Lung microvascular endothelial cell (primary cell): ENCODE data around the gene RFX8. TPM values are rescaled to one million over a fixed set of nuclear protein-coding genes. Genes with fewer than 3 reads are reported as not detected.
"Not testable (repeated sequence)": the region's sequence is repeated elsewhere in the genome, so short reads cannot be mapped to it uniquely, and the experiment has no call there.

Experiments
- DNase-seq, 2 donors: peaks; one replicate each; pipeline versions ENCODE4 v3.0.0 to v3.0.0-alpha.2; 2010; ENCODE audit warnings: low read depth in 2 of 2
- total RNA-seq: library from RNA; depleted of rRNA; stranded (reverse); fragments of >200 nt; gene quantifications from 2 replicates; pipeline ENCODE4 v1.2.1, GENCODE V29; 2014

RFX8 gene
- total RNA-seq, 1 donor from 2014 or later: not detected

GRCh38 chr2:101442042-101442666 is 32.8 kb downstream of the RFX8 start:
- peak; percentile 37 for DNase-seq

DNA sequence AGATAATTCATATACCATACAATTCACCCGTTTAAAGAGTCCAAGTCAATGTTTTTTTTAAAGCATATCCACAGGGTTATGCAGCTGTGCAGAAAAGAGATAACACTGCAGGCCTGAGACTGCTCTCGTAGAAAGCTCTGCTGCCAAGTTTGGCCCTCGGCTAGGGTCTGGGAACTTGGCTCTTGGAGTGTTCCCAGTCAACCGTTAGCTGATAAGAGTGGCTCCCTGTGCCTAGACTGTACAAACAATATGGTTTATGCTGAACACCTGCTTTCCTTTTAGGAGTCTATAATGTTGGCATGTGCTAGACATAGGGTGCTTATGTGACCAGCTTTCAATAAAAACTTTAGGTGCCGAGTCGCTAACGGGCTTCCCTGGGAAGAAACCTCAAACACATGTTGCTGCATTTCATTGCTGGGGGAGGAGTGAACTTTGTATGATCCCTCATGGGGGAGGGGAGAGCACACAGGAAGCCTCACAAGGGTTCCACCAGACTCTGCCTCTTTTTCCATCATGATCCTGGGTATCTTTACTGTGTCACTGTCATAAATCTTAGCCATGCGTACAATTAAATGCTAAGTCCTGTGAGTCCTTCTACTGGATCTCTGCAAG is 34.7 kb downstream of the RFX8 start:
- DNase-seq: no peak

DNA sequence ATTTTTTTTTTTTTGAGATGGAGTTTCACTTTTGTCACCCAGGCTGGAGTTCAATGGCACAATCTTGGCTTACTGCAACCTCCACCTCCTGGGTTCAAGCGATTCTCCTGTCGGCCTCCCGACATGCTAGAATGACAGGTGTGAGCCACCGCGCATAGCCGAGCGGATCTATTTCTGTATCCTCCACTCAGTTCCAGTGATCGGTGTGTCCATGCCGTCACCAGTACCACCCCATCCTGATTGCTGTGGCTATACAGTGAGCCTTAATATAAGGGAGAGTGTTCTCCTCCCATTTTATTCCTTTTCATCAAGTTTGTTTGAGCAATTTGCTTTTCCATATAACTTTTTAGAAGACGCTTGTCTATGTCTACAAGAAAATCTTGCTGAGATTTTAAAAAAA is 35.2 kb downstream of the RFX8 start:
- DNase-seq: no peak

- DNase-seq: not testable (repeated sequence)
These were observed 36.4 kb downstream of the RFX8 start for GRCh38 chr2:101438555-101438954.

GRCh38 chr2:101435001-101435862 is 39.7 kb downstream of the RFX8 start:
- peak in 1 of 2 donors; percentile 34 for DNase-seq

GRCh38 chr2:101433465-101433864 is 41.4 kb downstream of the RFX8 start:
- DNase-seq: no peak

DNA sequence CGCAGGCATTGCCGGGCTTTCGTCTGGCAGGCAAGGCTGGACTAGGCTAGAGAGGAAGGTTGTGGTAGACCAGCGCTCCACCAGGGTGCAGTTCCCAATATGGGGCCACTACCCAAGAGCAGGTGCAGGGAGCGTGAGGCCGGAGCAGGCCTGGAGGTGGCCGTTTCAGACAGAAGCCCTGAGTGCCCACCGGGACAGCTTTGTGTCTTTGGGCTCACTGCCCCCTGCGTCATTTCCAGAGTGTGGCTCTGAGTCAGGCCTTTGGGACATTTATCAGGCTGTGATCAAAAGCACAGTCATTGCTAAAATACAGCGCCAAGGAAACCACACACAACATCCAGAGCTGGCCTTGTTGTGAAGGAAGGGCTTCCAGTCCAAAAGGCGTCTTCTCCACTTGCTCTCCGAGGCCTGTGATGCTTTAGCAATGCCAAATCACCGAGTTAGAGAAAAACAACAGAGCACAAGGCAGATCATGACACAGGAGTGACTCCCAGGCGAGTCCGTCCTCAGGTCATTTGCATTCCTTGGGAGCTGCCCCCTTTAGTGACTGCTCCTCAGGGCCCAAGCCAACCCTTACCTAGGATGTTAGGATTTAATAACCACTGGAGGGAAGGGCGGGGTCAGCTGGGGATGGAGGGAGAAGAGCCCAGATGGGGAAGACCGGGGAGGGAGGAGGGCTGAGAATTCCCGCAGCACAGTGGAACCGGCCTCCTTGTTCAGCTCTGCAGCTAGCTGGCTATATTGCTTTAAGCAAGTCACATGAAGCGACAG is 42.3 kb downstream of the RFX8 start:
- peak in 1 of 2 donors; percentile 37 for DNase-seq

GRCh38 chr2:101431486-101431885 is 43.4 kb downstream of the RFX8 start:
- no peak for DNase-seq

GRCh38 chr2:101430156-101430555 is 44.8 kb downstream of the RFX8 start:
- DNase-seq: no peak

GRCh38 chr2:101429453-101429852 is 45.5 kb downstream of the RFX8 start:
- no peak for DNase-seq

DNA sequence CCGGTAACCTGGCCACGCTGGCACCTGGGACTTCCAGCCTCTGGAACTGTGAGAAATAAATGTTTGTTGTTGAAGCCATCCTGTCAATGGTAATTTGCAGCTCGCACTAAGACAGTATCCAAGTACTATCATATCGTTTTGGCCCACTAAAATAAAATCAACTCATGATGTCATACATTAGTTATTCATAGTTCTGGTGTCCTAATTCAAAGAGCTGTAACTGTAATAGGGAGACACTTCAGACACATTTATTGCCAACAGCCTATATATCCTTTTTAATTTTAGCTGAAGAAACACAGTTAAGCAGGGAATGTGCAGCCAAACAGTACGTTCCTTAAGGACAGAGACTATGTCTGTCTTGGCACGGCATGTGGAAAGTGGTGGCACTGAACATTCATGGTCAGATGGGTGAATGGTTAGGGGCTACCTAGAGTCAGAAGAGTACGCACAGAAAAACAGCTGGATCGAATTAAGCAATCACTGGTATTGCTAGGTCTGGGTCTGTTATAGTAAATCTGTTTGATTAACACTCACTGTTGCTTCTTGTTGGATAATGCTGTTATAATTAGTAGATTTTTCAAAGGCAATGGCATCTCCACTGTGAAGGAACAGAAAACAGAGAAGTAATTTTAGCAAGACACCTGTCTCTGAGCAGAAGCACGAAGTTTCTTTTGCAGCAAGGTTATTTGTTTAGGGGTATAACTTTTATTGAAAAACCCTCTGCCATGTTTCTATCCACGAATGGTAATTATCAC is 46.3 kb downstream of the RFX8 start:
- no peak for DNase-seq

DNA sequence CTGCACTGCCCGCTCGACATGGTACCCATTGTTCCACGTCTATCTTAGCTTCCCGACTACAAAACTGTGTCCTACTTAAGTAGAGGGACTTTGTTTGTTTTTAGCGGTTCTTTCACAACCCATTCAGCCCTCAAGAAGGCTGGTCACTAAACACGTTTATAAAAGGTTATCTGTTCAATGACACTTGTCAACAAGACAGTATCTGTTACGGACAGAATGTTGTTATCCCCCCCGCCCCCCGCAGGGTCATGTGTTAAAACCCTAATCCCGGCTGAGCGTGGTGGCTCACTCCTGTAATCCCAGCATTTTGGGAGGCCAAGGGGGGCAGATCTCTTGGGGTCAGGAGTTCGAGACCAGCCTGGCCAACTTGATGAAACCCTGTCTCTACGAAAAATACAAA is 47.2 kb downstream of the RFX8 start:
- no peak for DNase-seq

GRCh38 chr2:101427240-101427639 is 47.7 kb downstream of the RFX8 start:
- DNase-seq: no peak

GRCh38 chr2:101426822-101427221 is 48.1 kb downstream of the RFX8 start:
- no peak for DNase-seq

- no peak for DNase-seq
These were observed 54.3 kb downstream of the RFX8 start for GRCh38 chr2:101420623-101421022.

GRCh38 chr2:101419096-101419663 is 55.7 kb downstream of the RFX8 start:
- peak; percentile 82 to 85 for DNase-seq

DNA sequence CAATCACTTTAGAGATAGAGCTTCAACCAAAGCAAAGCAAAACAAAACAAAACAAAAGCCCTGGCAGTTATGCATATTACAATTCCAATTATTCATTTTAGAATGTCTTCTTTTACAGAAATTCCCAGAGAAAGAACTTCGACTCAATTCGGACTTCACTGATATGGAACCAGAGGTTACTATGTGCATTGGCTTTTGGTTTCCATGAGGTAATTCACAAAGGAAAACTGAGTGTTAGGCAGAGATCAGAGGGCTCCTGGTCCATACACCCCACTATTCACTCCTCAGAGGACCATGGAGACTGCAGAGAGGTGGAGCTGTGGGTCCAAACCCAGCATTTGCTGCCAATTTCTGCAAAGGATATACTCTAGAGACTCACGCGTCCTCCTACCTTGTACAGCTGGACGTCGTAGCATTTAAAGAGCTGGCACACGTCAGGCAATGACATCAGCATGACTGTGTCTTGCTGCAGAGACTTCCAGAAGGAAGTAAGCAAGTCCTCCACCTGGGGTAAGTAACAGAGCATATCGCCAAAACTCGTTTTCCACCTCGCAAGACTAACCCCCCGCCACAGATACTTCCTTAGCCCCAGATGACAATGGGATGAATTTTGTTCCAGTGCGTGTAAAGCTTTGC is 56.3 kb downstream of the RFX8 start:
- DNase-seq: peak in 1 of 2 donors; percentile 36

GRCh38 chr2:101416609-101417008 is 58.3 kb downstream of the RFX8 start:
- DNase-seq: no peak

GRCh38 chr2:101415884-101416283 is 59.0 kb downstream of the RFX8 start:
- DNase-seq: no peak

DNA sequence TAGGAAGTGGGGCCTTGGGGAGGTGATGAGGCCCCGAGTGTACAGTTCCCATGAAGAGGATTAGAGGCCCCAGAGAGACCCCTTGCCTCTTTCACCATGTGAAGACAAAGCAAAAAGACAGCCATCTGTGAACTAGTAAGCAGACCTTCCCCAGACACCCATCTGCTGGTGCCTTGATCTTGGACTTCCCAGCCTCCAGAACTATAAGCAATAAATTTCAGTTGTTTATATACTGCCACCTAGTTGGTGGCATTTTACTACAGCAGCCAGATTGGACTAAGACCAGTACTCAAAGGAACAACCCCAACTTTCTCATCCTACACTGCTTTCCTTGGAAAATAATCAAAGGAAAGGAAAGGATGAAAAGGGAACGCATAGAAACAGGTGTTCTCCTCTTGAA is 59.7 kb downstream of the RFX8 start:
- no peak for DNase-seq
